Pancreas (tissue), 10 donors: ENCODE results near the gene ARHGAP23. TPM values are rescaled to one million over a fixed set of nuclear protein-coding genes. Genes with fewer than 3 reads are reported as not detected.

Experiments used
- ATAC-seq, 4 donors: fragments of 200-7000 bp; cut with Tn5 transposase; one replicate each; pipeline versions ENCODE4 v1.8.0 to v1.9.1; 2020; ENCODE audit warnings: mild to moderate bottlenecking in 4 of 4, moderate library complexity in 4 of 4
- DNase-seq, 6 donors: peaks; one replicate each; pipeline ENCODE4 v3.0.0-alpha.2; 2020
- FAIRE-seq: peaks from 2 replicates; lab custom pipeline; 2012; peaks lifted over from hg19 to GRCh38; lab: Jason Lieb, UNC
- H3K27ac ChIP-seq, 4 donors: fragments of 200-600 bp; sonication (generic); 1 replicate in 3 of 4; 2 replicates in 1 of 4; pipeline versions ENCODE4 v1.5.0 to v1.8.0; 2020
- H3K27me3 ChIP-seq, 4 donors: fragments of 200-600 bp; one replicate each; pipeline ENCODE4 v1.8.0; 2021
- H3K36me3 ChIP-seq, 3 donors: fragments of 200-600 bp; sonication (generic) in 1 of 3; one replicate each; pipeline versions ENCODE4 v1.5.0 to v1.8.0; 2020 to 2021
- H3K4me1 ChIP-seq, 3 donors: fragments of 200-600 bp; one replicate each; pipeline ENCODE4 v1.8.0; 2021
- H3K4me3 ChIP-seq, 4 donors: fragments of 200-600 bp; sonication (generic) in 2 of 4; one replicate each; pipeline versions ENCODE4 v1.5.0 to v1.8.0; 2020 to 2021
- H3K9me3 ChIP-seq, 4 donors: fragments of 200-600 bp; one replicate each; pipeline ENCODE4 v1.8.0; 2021
- CTCF ChIP-seq, 4 donors: fragments of 200-600 bp; sonication (generic) in 3 of 4; IDR thresholded peaks; one replicate each; pipeline versions ENCODE4 v1.5.0 to v1.8.0; 2021; ENCODE audit warnings: antibody characterized with exemption in 4 of 4
- WGBS, 2 donors: extraction: QIAGEN DNeasy Blood & Tissue Kit; methylation state at CpG; one replicate each; pipeline ENCODE4 v1.1.7; 2013; 5-methylcytosine and 5-hydroxymethylcytosine counted together
- intact Hi-C, 3 donors: fragments of 100-400 bp; cut with DNase I; formaldehyde crosslinking; loops; one replicate each; pipeline versions ENCODE4 v1.11.1 to v1.14.2; 2022
- polyA plus RNA-seq, 2 donors: library from polyadenylated mRNA; stranded (reverse); fragments of 200-250 nt; gene quantifications; one replicate each; pipeline ENCODE4 v1.2.3, GENCODE V29; 2013
- total RNA-seq, 6 donors: library from RNA; stranded (reverse); fragmentation: NEBNext Ultra II Directional in 4 of 6; extraction: Animal tissue kit (Norgen Biotek cat#: 25700) in 4 of 6; gene quantifications; one replicate each; pipeline versions ENCODE4 v1.2.1 to v1.2.4, GENCODE V29; 2021 to 2023
- donor health status: healthy with polysubstance abuse.
- donor health status: DM: no; HTN: no; CAD: no; lungs with moderate emphysema.
- donor health status: DM: no; HTN: no; CAD: no.
- donor health status: control.
- donor health status: control.
- donor health status: Bipolar disorder and iron deficiency.
- donor health status: DM: yes; HTN: yes; CAD: no.
- donor health status: DM: no; HTN: no; CAD: no.
- donor health status: DM: no; HTN: no; CAD: no.
- donor health status: DM: yes; HTN: yes; CAD: no.

Gene ARHGAP23
- total RNA-seq (1 to 10 TPM; 2.5 to 7.1 (median 4.7) TPM), polyA plus RNA-seq (1 to 10 TPM; 3.3 to 4.1 TPM)

- WGBS, 2 donors, result 0 to 1% methylated on average over 12 to 45 of the region's 46 CpGs
- Histone ChIP-seq H3K4me1 (peaks cover 0 to 6% (median 5%) of the 10 kb centered on the region in 3 donors), H3K36me3 (no peaks in the 10 kb centered on the region), H3K27ac (peak within 1 kb of the TSS in 2 of 4 donors; percentile 52 to 58), H3K9me3 (no peaks in the 10 kb centered on the region), H3K27me3 (no peaks in the 10 kb centered on the region), H3K4me3 (peak within 1 kb of the TSS; percentile 61 to 86 (median 66))
- ATAC-seq (peak; percentile 57 to 76 (median 73)), DNase-seq (peak; percentile 51 to 88 (median 66)), FAIRE-seq (no peak)
- no peak for TF ChIP-seq CTCF (IDR thresholded peaks at IDR 0.05)
- intact Hi-C loops, result no loop called here
Measured at GRCh38 chr17:38428112-38428642, at the start of gene ARHGAP23. ARHGAP23 (plus strand) TSS chr17:38428464; CDS start chr17:38428486, 22 bp downstream.

GRCh38 chr17:38379448-38379847, 48.8 kb upstream of the ARHGAP23 start:
- 90 to 95% methylated on average over 1 of the region's 1 CpG for WGBS, 2 donors
- TF ChIP-seq CTCF (IDR thresholded peaks at IDR 0.05), result no peak
- H3K4me1 ChIP-seq, result no peaks in the 10 kb centered on the region
- H3K27ac ChIP-seq, result no peak overlapping the region
- intact Hi-C loops, result no loop called here
- no peaks in the 10 kb centered on the region for H3K9me3 ChIP-seq
- ATAC-seq, result no peak
- no peak overlapping the region for H3K4me3 ChIP-seq
- DNase-seq, result no peak
- H3K27me3 ChIP-seq, result no peaks in the 10 kb centered on the region
- H3K36me3 ChIP-seq, result peaks cover 0 to 17% (median 0%) of the 10 kb centered on the region in 3 donors
- no peak for FAIRE-seq

DNA sequence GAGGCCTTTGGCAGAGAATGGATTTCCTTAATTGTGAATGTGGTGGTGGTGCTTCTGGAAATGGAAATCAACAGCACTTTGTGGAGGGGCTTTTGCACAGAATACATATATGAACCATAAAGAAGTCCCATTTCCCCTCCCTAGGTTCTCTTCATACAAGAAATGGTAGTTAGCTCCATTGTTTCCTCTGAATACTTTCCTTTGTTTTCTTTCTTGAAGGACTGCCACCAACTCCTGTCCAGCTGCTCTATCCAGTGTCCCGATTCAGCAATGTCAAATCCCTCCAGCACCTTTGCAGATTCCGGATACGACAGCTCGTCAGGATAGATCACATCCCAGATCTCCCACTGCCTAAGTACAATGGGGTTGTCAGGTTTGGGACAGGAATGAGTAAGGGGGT, 33.2 kb upstream of the ARHGAP23 start:
- ATAC-seq, result no peak
- Histone ChIP-seq H3K4me3 (no peak overlapping the region), H3K27me3 (no peaks in the 10 kb centered on the region), H3K36me3 (peaks cover 0 to 35% (median 8%) of the 10 kb centered on the region in 3 donors), H3K27ac (no peak overlapping the region), H3K9me3 (no peaks in the 10 kb centered on the region), H3K4me1 (no peaks in the 10 kb centered on the region)
- TF ChIP-seq CTCF (IDR thresholded peaks at IDR 0.05), result no peak
- intact Hi-C loops, result no loop called here
- 92% methylated on average over 4 of the region's 4 CpGs for WGBS, 2 donors
- FAIRE-seq, result no peak
- no peak for DNase-seq

DNA sequence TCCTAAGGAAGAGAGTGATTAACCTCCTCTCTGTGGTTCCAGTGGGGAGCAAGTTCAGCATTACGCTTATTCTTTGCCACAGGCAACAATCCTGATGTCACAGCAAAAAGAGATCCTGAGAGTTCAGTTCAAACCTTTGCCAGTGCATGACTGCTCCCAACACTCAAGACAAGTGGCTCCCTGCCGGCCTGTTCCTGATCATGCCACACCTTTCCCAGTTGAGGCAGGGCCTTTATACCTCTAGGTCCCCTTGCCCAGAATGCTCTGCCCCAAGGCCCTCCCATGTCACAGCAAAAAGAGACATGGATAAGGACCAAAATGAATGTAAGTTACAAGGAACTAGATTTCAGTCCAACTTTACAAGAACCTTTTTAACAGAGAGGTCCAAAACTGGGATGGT, 31.0 kb upstream of the ARHGAP23 start:
- intact Hi-C loops, result no loop called here
- 91 to 97% methylated on average over 2 of the region's 2 CpGs for whole genome bisulfite sequencing, 2 donors
- Histone ChIP-seq H3K27me3 (no peaks in the 10 kb centered on the region), H3K4me3 (no peak overlapping the region), H3K36me3 (peaks cover 0 to 44% (median 21%) of the 10 kb centered on the region in 3 donors), H3K27ac (no peak overlapping the region), H3K9me3 (no peaks in the 10 kb centered on the region), H3K4me1 (no peaks in the 10 kb centered on the region)
- no peak for ATAC-seq
- DNase-seq, result no peak
- no peak for FAIRE-seq
- no peak for TF ChIP-seq CTCF (IDR thresholded peaks at IDR 0.05)

DNA sequence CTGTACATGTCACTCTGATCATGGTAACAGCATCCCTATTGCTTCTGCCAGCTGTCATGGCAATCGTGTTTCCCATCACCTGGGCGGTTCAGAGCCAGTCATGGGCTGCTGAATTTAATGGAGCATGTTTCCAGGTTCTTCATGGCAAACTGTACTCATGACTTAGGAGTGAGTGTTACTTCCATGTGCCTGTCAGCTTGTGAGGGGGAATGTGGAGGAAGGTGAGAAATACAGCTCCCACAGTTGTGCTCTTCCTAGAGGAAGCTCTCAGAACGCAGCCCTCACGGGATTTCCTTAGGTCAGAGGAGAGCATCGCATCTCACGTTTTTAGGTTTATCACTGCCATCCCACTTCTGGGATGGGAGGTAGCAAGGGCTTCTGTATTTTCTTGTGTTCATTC, 28.0 kb upstream of the ARHGAP23 start:
- intact Hi-C loops, result no loop called here
- WGBS, 2 donors, result 85 to 88% methylated on average over 6 of the region's 6 CpGs
- Histone ChIP-seq H3K4me1 (no peaks in the 10 kb centered on the region), H3K4me3 (no peak overlapping the region), H3K27me3 (no peaks in the 10 kb centered on the region), H3K36me3 (peaks cover 0 to 44% (median 22%) of the 10 kb centered on the region in 3 donors), H3K27ac (no peak overlapping the region), H3K9me3 (no peaks in the 10 kb centered on the region)
- no peak for TF ChIP-seq CTCF (IDR thresholded peaks at IDR 0.05)
- no peak for DNase-seq
- FAIRE-seq, result no peak
- no peak for ATAC-seq
